ENCODE measurements around the gene FRMD8. TPM values are rescaled to one million over a fixed set of nuclear protein-coding genes. Genes with fewer than 3 reads are reported as not detected.

The FRMD8 gene
- total RNA-seq, 2 donors from 2014 or later, result 27.4 to 29.6 TPM

GRCh38 chr11:65445604-65446445 is 59.4 kb downstream of the FRMD8 start:
- Histone ChIP-seq H3K9me3 (ENCODE audit: control insufficient read depth, low read length) (no peaks in the 10 kb centered on the region), H3K27ac (ENCODE audit: low read depth, low read length) (no peak overlapping the region), H3K36me3 (ENCODE audit: control insufficient read depth, insufficient read depth, low read length) (peaks cover 35% of the 10 kb centered on the region), H3K27me3 (ENCODE audit: control insufficient read depth, insufficient read depth, low read length, poor library complexity, severe bottlenecking) (no peaks in the 10 kb centered on the region), H3K9ac (ENCODE audit: extremely low read depth, low read length, poor library complexity, severe bottlenecking) (no peak overlapping the region), H3K4me3 (ENCODE audit: low read length) (no peak overlapping the region), H3K4me1 (ENCODE audit: control insufficient read depth, insufficient read depth, low read length) (no peaks in the 10 kb centered on the region)
- WGBS, 2 experiments (ENCODE audit: insufficient coverage in 1 of 2, insufficient read length in 1 of 2), result 92 to 100% methylated on average over 4 to 11 of the region's 11 CpGs
- Mint-ChIP-seq H3K27ac (no peak overlapping the region), H3K27me3 (ENCODE audit: insufficient read depth) (no peaks in the 10 kb centered on the region), H3K9me3 (peaks cover 20% of the 10 kb centered on the region), H3K36me3 (ENCODE audit: low read depth) (peaks cover 41% of the 10 kb centered on the region), H3K4me1 (peaks cover 5% of the 10 kb centered on the region), H3K4me3 (no peak overlapping the region)
- no peak for TF ChIP-seq CTCF (conservative IDR thresholded peaks at IDR 0.05)
- peak; percentile 55 for DNase-seq

- DNase-seq, result peak; percentile 52
- peaks cover 31% of the 10 kb centered on the region for H3K36me3 ChIP-seq (ENCODE audit: control insufficient read depth, insufficient read depth, low read length)
- no peak overlapping the region for H3K4me3 Mint-ChIP-seq
- WGBS, 2 experiments (ENCODE audit: insufficient coverage in 1 of 2, insufficient read length in 1 of 2), result 92 to 96% methylated on average over 9 to 11 of the region's 11 CpGs
- no peak overlapping the region for H3K27ac ChIP-seq (ENCODE audit: low read depth, low read length)
- H3K4me1 Mint-ChIP-seq, result peaks cover 5% of the 10 kb centered on the region
- no peak overlapping the region for H3K4me3 ChIP-seq (ENCODE audit: low read length)
- H3K27me3 Mint-ChIP-seq (ENCODE audit: insufficient read depth), result no peaks in the 10 kb centered on the region
- no peaks in the 10 kb centered on the region for H3K9me3 ChIP-seq (ENCODE audit: control insufficient read depth, low read length)
- no peaks in the 10 kb centered on the region for H3K27me3 ChIP-seq (ENCODE audit: control insufficient read depth, insufficient read depth, low read length, poor library complexity, severe bottlenecking)
- H3K9me3 Mint-ChIP-seq, result peaks cover 21% of the 10 kb centered on the region
- H3K9ac ChIP-seq (ENCODE audit: extremely low read depth, low read length, poor library complexity, severe bottlenecking), result no peak overlapping the region
- H3K4me1 ChIP-seq (ENCODE audit: control insufficient read depth, insufficient read depth, low read length), result no peaks in the 10 kb centered on the region
- no peak for TF ChIP-seq CTCF (conservative IDR thresholded peaks at IDR 0.05)
- H3K27ac Mint-ChIP-seq, result peak overlapping the region; percentile 28
- peaks cover 37% of the 10 kb centered on the region for H3K36me3 Mint-ChIP-seq (ENCODE audit: low read depth)
Measured at GRCh38 chr11:65446446-65447277, 60.2 kb downstream of the FRMD8 start.

GRCh38 chr11:65448074-65448417 is 61.6 kb downstream of the FRMD8 start:
- H3K27me3 Mint-ChIP-seq (ENCODE audit: insufficient read depth), result no peaks in the 10 kb centered on the region
- H3K4me1 Mint-ChIP-seq, result peaks cover 5% of the 10 kb centered on the region
- H3K9me3 ChIP-seq (ENCODE audit: control insufficient read depth, low read length), result no peaks in the 10 kb centered on the region
- peaks cover 36% of the 10 kb centered on the region for H3K36me3 Mint-ChIP-seq (ENCODE audit: low read depth)
- H3K36me3 ChIP-seq (ENCODE audit: control insufficient read depth, insufficient read depth, low read length), result peaks cover 24% of the 10 kb centered on the region
- H3K4me3 Mint-ChIP-seq, result no peak overlapping the region
- peak overlapping the region; percentile 41 for H3K27ac Mint-ChIP-seq
- DNase-seq, result no peak
- no peak overlapping the region for H3K27ac ChIP-seq (ENCODE audit: low read depth, low read length)
- no peaks in the 10 kb centered on the region for H3K27me3 ChIP-seq (ENCODE audit: control insufficient read depth, insufficient read depth, low read length, poor library complexity, severe bottlenecking)
- H3K9ac ChIP-seq (ENCODE audit: extremely low read depth, low read length, poor library complexity, severe bottlenecking), result no peak overlapping the region
- H3K4me1 ChIP-seq (ENCODE audit: control insufficient read depth, insufficient read depth, low read length), result no peaks in the 10 kb centered on the region
- 98% methylated on average over 2 of the region's 2 CpGs; no CpG with 5 or more reads in 1 of the 2 experiments for WGBS, 2 experiments (ENCODE audit: insufficient coverage in 1 of 2, insufficient read length in 1 of 2)
- no peak overlapping the region for H3K4me3 ChIP-seq (ENCODE audit: low read length)
- no peak for TF ChIP-seq CTCF (conservative IDR thresholded peaks at IDR 0.05)
- peaks cover 31% of the 10 kb centered on the region for H3K9me3 Mint-ChIP-seq

All from endodermal cell (in vitro differentiated cells).